SK-N-SH (cell line): Measurements from ENCODE around the gene G3BP1. TPM values are rescaled to one million over a fixed set of nuclear protein-coding genes. Genes with fewer than 3 reads are reported as not detected.

Source experiments
- CTCF ChIA-PET: fragments of 300-600, 350-600 bp; formaldehyde crosslinking; extraction: SDS; loops from one replicate; lab custom pipeline; 2021; lab: Yijun Ruan, JAX
- POLR2A ChIA-PET: fragments of 350-600 bp; sonication (Branson Sonifier 250); formaldehyde crosslinking; extraction: SDS; loops from one replicate; lab custom pipeline; 2020; ENCODE audit warnings: antibody characterized with exemption, inconsistent platforms; lab: Yijun Ruan, JAX
- DNase-seq: peaks from one replicate; pipeline ENCODE4 v3.0.0; 2012
- H2AFZ ChIP-seq: fragments of 200-600 bp; sonication (generic); 2 replicates; pipeline ENCODE4 v1.8.1; 2016; ENCODE audit warnings: antibody characterized with exemption, mild to moderate bottlenecking, low read depth
- H3F3A ChIP-seq: fragments of 200-600 bp; sonication (generic); replicated peaks from 2 replicates; pipeline ENCODE3; 2016; ENCODE audit warnings: antibody characterized with exemption, mild to moderate bottlenecking; ENCODE audit not compliant: insufficient read depth
- H3K27ac ChIP-seq, 2 experiments: fragments of 200-500 bp in 1 of 2; fragments of 200-600 bp in 1 of 2; sonication (Bioruptor generic) in 1 of 2; sonication (generic), shearing (Covaris generic) in 1 of 2; 2 replicates each; pipeline versions ENCODE4 v1.5.1 to v1.6.1; 2014 to 2016; ENCODE audit warnings: low read depth in 2 of 2, inconsistent platforms in 1 of 2, low read length in 1 of 2, mild to moderate bottlenecking in 1 of 2, mixed read lengths in 1 of 2
- H3K27me3 ChIP-seq: fragments of 200-600 bp; sonication (generic), shearing (Covaris generic); 2 replicates; pipeline ENCODE4 v1.6.1; 2016; ENCODE audit warnings: mixed run types; ENCODE audit not compliant: insufficient read depth
- H3K36me3 ChIP-seq, 2 experiments: fragments of 200-500 bp in 1 of 2; fragments of 200-600 bp in 1 of 2; sonication (Bioruptor generic) in 1 of 2; sonication (generic) in 1 of 2; replicated peaks in 1 of 2; 2 replicates each; pipeline versions ENCODE3 to v1.5.1; 2014 to 2016; ENCODE audit warnings: low read length in 1 of 2, mild to moderate bottlenecking in 1 of 2; ENCODE audit not compliant: insufficient read depth in 2 of 2, control insufficient read depth in 1 of 2
- H3K4me1 ChIP-seq, 2 experiments: fragments of 200-500 bp in 1 of 2; fragments of 200-600 bp in 1 of 2; sonication (Bioruptor generic) in 1 of 2; sonication (generic), shearing (Covaris generic) in 1 of 2; 2 replicates each; pipeline versions ENCODE4 v1.5.1 to v1.6.1; 2014 to 2016; ENCODE audit warnings: low read depth in 1 of 2, low read length in 1 of 2, mixed run types in 1 of 2; ENCODE audit not compliant: insufficient read depth in 2 of 2, control insufficient read depth in 1 of 2
- H3K4me2 ChIP-seq: fragments of 200-600 bp; sonication (generic), shearing (Covaris generic); 2 replicates; pipeline ENCODE4 v1.6.1; 2017; ENCODE audit warnings: mixed run types
- H3K4me3 ChIP-seq, 2 experiments: fragments of 200-500 bp in 1 of 2; fragments of 200-600 bp in 1 of 2; sonication (Bioruptor generic) in 1 of 2; sonication (generic), shearing (Covaris generic) in 1 of 2; 2 replicates each; pipeline versions ENCODE4 v1.5.1 to v1.8.1; 2014 to 2016; ENCODE audit warnings: low read depth in 2 of 2, inconsistent platforms in 1 of 2, low read length in 1 of 2, mild to moderate bottlenecking in 1 of 2, mixed read lengths in 1 of 2, moderate library complexity in 1 of 2
- H3K79me2 ChIP-seq: fragments of 200-600 bp; sonication (generic); 2 replicates; pipeline ENCODE4 v1.8.1; 2017; ENCODE audit warnings: mild to moderate bottlenecking; ENCODE audit not compliant: insufficient read depth
- H3K9ac ChIP-seq: fragments of 200-600 bp; sonication (generic); 2 replicates; pipeline ENCODE4 v1.6.1; 2017; ENCODE audit warnings: mixed run types
- H3K9me2 ChIP-seq: fragments of 200-600 bp; sonication (generic); 2 replicates; pipeline ENCODE4 v1.6.1; 2017; ENCODE audit warnings: mixed run types
- H3K9me3 ChIP-seq: fragments of 200-600 bp; sonication (generic); 2 replicates; pipeline ENCODE4 v1.6.1; 2017; ENCODE audit warnings: mixed run types, mild to moderate bottlenecking, moderate library complexity
- H4K20me1 ChIP-seq: fragments of 200-600 bp; sonication (generic); 2 replicates; pipeline ENCODE4 v1.6.1; 2017; ENCODE audit warnings: mild to moderate bottlenecking, mixed run types; ENCODE audit not compliant: insufficient read depth
- CHD2 ChIP-seq: fragments of 150-350 bp; IDR thresholded peaks from 2 replicates; pipeline ENCODE4 v1.6.1; 2018; ENCODE audit warnings: low read length; ENCODE audit not compliant: partially characterized antibody
- ELF1 ChIP-seq: IDR thresholded peaks from 2 replicates; pipeline ENCODE4 v1.4.0; 2012
- EZH2phosphoT487 ChIP-seq: fragments of 200-600 bp; sonication (generic); IDR thresholded peaks from 2 replicates; pipeline ENCODE4 v1.6.1; 2017; ENCODE audit warnings: low read depth, mixed run types, mild to moderate bottlenecking, antibody characterized with exemption, moderate library complexity, borderline replicate concordance
- FOSL2 ChIP-seq: IDR thresholded peaks from 2 replicates; pipeline ENCODE4 v1.4.0; 2012; ENCODE audit warnings: low read depth, mild to moderate bottlenecking, moderate library complexity, borderline replicate concordance
- FOXM1 ChIP-seq: IDR thresholded peaks from 2 replicates; pipeline ENCODE4 v1.4.0; 2012; ENCODE audit warnings: low read depth, mild to moderate bottlenecking
- GABPA ChIP-seq: IDR thresholded peaks from 2 replicates; pipeline ENCODE4 v1.4.0; 2012; ENCODE audit warnings: low read depth, mild to moderate bottlenecking
- GATA2 ChIP-seq: sonication (generic); formaldehyde crosslinking; IDR thresholded peaks from 2 replicates; pipeline ENCODE4 v1.5.0; 2020; ENCODE audit warnings: mild to moderate bottlenecking, missing genetic modification reagents
- MEF2A ChIP-seq: IDR thresholded peaks from 2 replicates; pipeline ENCODE4 v1.4.0; 2012; ENCODE audit warnings: low read depth, borderline replicate concordance
- NFIC ChIP-seq: IDR thresholded peaks from 2 replicates; pipeline ENCODE4 v1.4.0; 2012; ENCODE audit warnings: borderline replicate concordance
- NRF1 ChIP-seq: IDR thresholded peaks from 2 replicates; pipeline ENCODE4 v1.6.1; 2012; ENCODE audit warnings: low read depth, mild to moderate bottlenecking, low read length
- POLR2AphosphoS5 ChIP-seq: IDR thresholded peaks from 2 replicates; pipeline ENCODE4 v1.6.1; 2012; ENCODE audit warnings: low read depth, low read length
- RAD21 ChIP-seq: IDR thresholded peaks from 2 replicates; pipeline ENCODE4 v1.6.1; 2012; ENCODE audit warnings: mild to moderate bottlenecking, low read length
- RCOR1 ChIP-seq: fragments of 150-350 bp; IDR thresholded peaks from 2 replicates; pipeline ENCODE4 v1.6.1; 2017; ENCODE audit warnings: antibody characterized with exemption, low read length
- RFX5 ChIP-seq: IDR thresholded peaks from 2 replicates; pipeline ENCODE4 v1.6.1; 2012; ENCODE audit warnings: mild to moderate bottlenecking, improper control_type of control experiment, low read length
- RXRA ChIP-seq: IDR thresholded peaks from 2 replicates; pipeline ENCODE4 v1.4.0; 2012; ENCODE audit warnings: low read depth, mild to moderate bottlenecking, borderline replicate concordance
- SIN3A ChIP-seq: IDR thresholded peaks from 2 replicates; pipeline ENCODE4 v1.6.1; 2012; ENCODE audit warnings: low read depth, mild to moderate bottlenecking, low read length, moderate library complexity, borderline replicate concordance
- SMC3 ChIP-seq: IDR thresholded peaks from 2 replicates; pipeline ENCODE4 v1.6.1; 2012; ENCODE audit warnings: low read depth, low read length, improper control_type of control experiment
- TAF1 ChIP-seq: IDR thresholded peaks from 2 replicates; pipeline ENCODE4 v1.6.1; 2012; ENCODE audit warnings: low read depth, mild to moderate bottlenecking, low read length, moderate library complexity, borderline replicate concordance
- TCF12 ChIP-seq: IDR thresholded peaks from 2 replicates; pipeline ENCODE4 v1.4.0; 2012
- WGBS: methylation state at CpG from one replicate; pipeline ENCODE4 v1.1.6; 2017; ENCODE audit warnings: low lambda C conversion rate; 5-methylcytosine and 5-hydroxymethylcytosine counted together
- polyA plus RNA-seq, 3 experiments: library from polyadenylated mRNA; depleted of rRNA; stranded (reverse); fragments of >200 nt; gene quantifications; 2 replicates each; pipeline ENCODE4 v1.2.3, GENCODE V29; 2012
- TF ChIP-seq, protein P1 (sequence below): IDR thresholded peaks from 2 replicates; pipeline ENCODE4; 2012
- TF ChIP-seq, protein P2 (sequence below): fragments of 200-600 bp; sonication (generic); IDR thresholded peaks from 2 replicates; pipeline ENCODE4 v1.6.1; 2017; ENCODE audit warnings: antibody characterized with exemption, mild to moderate bottlenecking, moderate library complexity
- TF ChIP-seq, protein P3 (sequence below): IDR thresholded peaks from 2 replicates; pipeline ENCODE4 v1.4.0; 2012; ENCODE audit warnings: low read depth, borderline replicate concordance
- TF ChIP-seq, protein P4 (sequence below): fragments of 150-350 bp; IDR thresholded peaks from 2 replicates; pipeline ENCODE4 v1.6.1; 2016; ENCODE audit warnings: mild to moderate bottlenecking, low read depth, low read length

G3BP1 gene
- polyA plus RNA-seq, 1 of the 3 experiments (the other 2 are of a cell fraction) = 21.7 TPM

DNA sequence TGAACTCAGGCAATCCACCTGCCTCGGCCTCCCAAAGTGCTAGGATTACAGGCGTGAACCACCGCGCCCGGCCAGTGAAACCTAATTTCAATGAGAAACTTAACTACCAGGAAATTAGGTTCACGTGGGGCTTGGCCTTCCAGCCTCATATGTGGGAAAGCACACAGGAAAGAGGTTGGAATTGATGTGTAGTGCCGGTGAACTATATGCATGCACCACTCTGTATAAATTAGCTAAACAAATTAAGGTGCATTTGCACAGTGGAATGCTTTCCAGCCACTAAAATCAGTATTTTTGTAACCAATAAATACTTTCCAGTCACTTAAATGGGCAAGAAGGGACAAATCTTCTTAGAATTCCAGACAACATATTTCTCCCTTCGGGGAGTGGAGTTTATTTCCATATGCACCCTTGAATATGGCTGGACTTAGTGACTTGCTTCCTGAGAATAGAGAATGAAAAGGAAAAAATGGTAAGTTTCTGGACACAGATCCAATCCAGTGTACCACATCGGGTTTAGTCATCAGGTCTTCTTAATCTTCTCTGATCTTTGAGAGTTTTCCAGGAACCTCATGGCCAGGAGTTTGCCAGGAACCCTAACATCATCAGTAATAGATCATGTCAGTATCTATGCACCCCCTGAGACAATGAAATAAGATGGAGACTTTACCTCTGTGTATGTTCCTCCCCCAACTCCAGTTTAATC is 38.2 kb upstream of the G3BP1 start (continued):
- TF ChIP-seq RAD21 (no peak), NFIC (peak; percentile 88), MEF2A (no peak), RCOR1 (no peak), EZH2phosphoT487 (no peak), RFX5 (no peak), FOXM1 (no peak)
- TF ChIP-seq, protein P1, sequence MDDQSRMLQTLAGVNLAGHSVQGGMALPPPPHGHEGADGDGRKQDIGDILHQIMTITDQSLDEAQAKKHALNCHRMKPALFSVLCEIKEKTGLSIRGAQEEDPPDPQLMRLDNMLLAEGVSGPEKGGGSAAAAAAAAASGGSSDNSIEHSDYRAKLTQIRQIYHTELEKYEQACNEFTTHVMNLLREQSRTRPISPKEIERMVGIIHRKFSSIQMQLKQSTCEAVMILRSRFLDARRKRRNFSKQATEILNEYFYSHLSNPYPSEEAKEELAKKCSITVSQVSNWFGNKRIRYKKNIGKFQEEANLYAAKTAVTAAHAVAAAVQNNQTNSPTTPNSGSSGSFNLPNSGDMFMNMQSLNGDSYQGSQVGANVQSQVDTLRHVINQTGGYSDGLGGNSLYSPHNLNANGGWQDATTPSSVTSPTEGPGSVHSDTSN = peak; percentile 85

DNA sequence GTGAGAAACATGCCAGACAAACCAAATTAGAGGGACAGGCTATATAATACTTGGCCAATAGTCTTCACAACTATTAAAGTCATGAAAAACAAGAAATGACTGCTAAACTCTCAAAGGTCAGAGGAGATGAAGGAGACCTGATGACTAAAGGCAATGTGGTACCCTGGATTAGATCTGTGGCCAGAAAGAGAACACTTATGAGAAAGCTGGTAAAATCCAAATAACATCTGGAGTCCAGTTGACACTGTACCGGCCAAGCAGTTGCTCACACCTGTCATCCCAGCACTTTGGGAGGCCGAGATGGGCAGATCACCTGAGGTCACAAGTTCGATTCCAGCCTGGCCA is 37.7 kb upstream of the G3BP1 start:
- peak overlapping the region in 1 of 2 experiments; percentile 88; a peak in 2 of 4 replicates for H3K27ac ChIP-seq
- DNase-seq = no peak
- peaks cover 0 to 12% of the 10 kb centered on the region in 2 experiments; a peak in 2 of 4 replicates for H3K4me1 ChIP-seq
- ChIA-PET CTCF (interaction anchor here (1.1 to 17.0 kb wide), 3 partner anchors 46 to 79 kb away, joined by 3 to 375 read pairs (median 247); no protein-coding TSS in a partner anchor), POLR2A (no interaction called here)
- 79% methylated on average over 3 of the region's 3 CpGs for WGBS
- no peaks in the 10 kb centered on the region for H4K20me1 ChIP-seq
- H3K4me2 ChIP-seq = no peak overlapping the region
- no peaks in the 10 kb centered on the region for H3K27me3 ChIP-seq
- H3K4me3 ChIP-seq = no peak overlapping the region
- peaks cover 0 to 4% of the 10 kb centered on the region in 2 experiments for H3K36me3 ChIP-seq
- H3K9me3 ChIP-seq = no peaks in the 10 kb centered on the region
- H3K9ac ChIP-seq = no peak overlapping the region
- H3K9me2 ChIP-seq = no peaks in the 10 kb centered on the region
- H3F3A ChIP-seq = peaks cover 25% of the 10 kb centered on the region
- no peak overlapping the region for H2AFZ ChIP-seq
- no peaks in the 10 kb centered on the region; the same call in 1 of the 2 replicates for H3K79me2 ChIP-seq
- TF ChIP-seq SIN3A (no peak), ELF1 (no peak), POLR2AphosphoS5 (no peak), FOXM1 (0 out of 2 replicates have a peak, but pooled peaks have one; percentile 19), RXRA (0 out of 2 replicates have a peak, but pooled peaks have one; percentile 9), GABPA (no peak), TAF1 (no peak), TCF12 (peak; percentile 54), SMC3 (no peak), RCOR1 (no peak), GATA2 (CRISPR knock-in tag) (no peak), NFIC (no peak; the same call in 1 of the 2 replicates), NRF1 (no peak), MEF2A (no peak), EZH2phosphoT487 (no peak), CHD2 (no peak), FOSL2 (no peak)
- TF ChIP-seq, protein P1 = no peak
- TF ChIP-seq, protein P2, sequence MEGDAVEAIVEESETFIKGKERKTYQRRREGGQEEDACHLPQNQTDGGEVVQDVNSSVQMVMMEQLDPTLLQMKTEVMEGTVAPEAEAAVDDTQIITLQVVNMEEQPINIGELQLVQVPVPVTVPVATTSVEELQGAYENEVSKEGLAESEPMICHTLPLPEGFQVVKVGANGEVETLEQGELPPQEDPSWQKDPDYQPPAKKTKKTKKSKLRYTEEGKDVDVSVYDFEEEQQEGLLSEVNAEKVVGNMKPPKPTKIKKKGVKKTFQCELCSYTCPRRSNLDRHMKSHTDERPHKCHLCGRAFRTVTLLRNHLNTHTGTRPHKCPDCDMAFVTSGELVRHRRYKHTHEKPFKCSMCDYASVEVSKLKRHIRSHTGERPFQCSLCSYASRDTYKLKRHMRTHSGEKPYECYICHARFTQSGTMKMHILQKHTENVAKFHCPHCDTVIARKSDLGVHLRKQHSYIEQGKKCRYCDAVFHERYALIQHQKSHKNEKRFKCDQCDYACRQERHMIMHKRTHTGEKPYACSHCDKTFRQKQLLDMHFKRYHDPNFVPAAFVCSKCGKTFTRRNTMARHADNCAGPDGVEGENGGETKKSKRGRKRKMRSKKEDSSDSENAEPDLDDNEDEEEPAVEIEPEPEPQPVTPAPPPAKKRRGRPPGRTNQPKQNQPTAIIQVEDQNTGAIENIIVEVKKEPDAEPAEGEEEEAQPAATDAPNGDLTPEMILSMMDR = no peak
- TF ChIP-seq, protein P3, sequence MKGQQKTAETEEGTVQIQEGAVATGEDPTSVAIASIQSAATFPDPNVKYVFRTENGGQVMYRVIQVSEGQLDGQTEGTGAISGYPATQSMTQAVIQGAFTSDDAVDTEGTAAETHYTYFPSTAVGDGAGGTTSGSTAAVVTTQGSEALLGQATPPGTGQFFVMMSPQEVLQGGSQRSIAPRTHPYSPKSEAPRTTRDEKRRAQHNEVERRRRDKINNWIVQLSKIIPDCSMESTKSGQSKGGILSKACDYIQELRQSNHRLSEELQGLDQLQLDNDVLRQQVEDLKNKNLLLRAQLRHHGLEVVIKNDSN = no peak
- TF ChIP-seq, protein P4, sequence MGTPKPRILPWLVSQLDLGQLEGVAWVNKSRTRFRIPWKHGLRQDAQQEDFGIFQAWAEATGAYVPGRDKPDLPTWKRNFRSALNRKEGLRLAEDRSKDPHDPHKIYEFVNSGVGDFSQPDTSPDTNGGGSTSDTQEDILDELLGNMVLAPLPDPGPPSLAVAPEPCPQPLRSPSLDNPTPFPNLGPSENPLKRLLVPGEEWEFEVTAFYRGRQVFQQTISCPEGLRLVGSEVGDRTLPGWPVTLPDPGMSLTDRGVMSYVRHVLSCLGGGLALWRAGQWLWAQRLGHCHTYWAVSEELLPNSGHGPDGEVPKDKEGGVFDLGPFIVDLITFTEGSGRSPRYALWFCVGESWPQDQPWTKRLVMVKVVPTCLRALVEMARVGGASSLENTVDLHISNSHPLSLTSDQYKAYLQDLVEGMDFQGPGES = no peak
